Erythroblast (primary cell): ENCODE results near the gene FAM149A.
A peak's percentile ranks its signal among the peaks of the same experiment; 100 is the strongest.

Experiments
- DNase-seq, 2 experiments: peaks; one replicate each; lab custom pipeline; 2025; lab: John Stamatoyannopoulos, UW
- GATA1 ChIP-seq: IDR thresholded peaks from 2 replicates; pipeline ENCODE4 v1.6.1; 2011; ENCODE audit warnings: low read depth, mild to moderate bottlenecking, control low read depth, low read length, moderate library complexity
- POLR2A ChIP-seq: IDR thresholded peaks from 2 replicates; pipeline ENCODE4 v1.6.1; 2011; ENCODE audit warnings: mild to moderate bottlenecking, low read length

The FAM149A gene

GRCh38 chr4:186131935-186132334 lies 27.4 kb downstream of the FAM149A start:
- DNase-seq, result no peak
- TF ChIP-seq POLR2A (no peak), GATA1 (no peak)

DNA sequence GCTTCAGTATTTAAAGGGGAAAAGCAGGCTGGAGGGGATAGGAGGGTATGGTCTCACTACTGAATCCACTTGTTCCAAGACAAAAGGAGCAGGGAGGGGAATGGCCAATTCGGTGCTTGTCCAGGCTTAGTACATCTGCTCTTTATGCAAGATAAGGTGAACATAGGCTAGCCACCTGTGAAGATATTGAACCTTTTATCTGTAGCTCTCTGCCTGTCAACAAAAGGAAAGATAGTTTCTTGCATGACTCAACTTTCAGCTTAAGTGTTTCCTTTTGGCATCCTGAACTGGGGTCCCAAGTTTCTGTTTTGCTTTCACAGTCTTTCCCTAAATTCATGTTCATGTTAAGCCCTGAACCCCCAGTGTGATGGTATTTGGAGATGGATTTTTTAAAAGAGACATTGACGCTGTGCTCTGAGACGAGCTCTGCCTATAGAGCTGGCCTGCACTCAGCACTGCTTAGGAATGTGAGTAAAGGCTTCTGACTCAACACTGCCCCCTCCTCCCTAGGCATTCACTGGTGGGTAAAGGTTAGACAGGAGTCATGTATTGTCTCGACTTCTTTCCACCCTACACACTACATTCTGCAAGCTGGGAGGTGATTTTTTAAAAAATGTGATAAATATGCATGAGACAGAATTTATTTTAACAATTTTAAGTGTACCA lies 28.2 kb downstream of the FAM149A start:
- TF ChIP-seq POLR2A (no peak), GATA1 (no peak)
- no peak for DNase-seq

DNA sequence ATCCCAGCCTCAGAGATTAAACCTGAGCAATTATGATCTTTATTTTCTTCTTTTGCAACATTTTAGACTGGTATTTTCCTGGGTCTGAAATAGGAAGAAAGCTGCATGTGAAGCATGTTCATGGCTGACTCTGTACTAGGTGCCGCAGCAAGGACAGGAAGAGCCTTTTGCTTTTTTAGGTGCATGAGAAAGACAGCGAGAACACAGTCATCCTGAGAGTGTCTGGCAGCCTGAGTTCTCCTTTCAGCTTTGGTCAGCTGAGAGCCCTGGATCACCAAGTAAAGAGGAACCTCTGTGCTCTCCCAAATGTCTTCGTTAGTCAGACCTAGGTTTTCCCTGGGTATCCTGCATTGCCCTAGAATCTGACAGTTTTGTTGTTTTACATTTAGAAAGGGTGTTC lies 29.8 kb downstream of the FAM149A start:
- no peak for TF ChIP-seq POLR2A
- TF ChIP-seq GATA1, result no peak
- no peak for DNase-seq

- TF ChIP-seq GATA1 (no peak), POLR2A (no peak)
- no peak for DNase-seq
These were observed 30.4 kb downstream of the FAM149A start for GRCh38 chr4:186134861-186135260.

DNA sequence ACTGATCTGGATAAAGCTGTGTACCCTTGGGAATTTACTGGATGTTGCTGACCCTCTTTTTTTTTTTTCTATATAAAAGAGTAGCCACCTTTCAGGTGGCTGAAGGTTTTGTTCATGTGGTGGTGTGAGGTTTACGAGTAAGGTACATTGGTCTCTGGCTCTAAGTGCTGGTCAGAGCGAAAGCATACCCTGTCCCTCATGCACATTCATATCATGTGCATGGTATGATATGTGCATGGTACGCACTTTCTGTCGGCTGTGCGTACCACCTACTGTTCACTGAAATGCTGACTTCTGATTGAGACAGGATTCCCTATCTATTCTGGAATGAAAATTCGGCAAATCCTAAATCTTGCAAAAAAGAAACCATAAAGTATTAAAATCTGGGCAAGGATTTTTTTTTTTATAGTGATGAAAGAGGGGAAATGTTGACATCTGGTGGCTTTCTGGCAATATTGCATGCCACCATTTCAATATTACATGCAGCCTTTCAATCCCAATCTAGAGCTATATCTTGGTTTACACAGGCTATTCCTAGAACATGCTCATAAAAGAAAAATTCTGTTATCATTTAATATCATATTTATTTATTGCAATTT lies 32.8 kb downstream of the FAM149A start:
- peak in 1 of 2 experiments; percentile 5 for DNase-seq

DNA sequence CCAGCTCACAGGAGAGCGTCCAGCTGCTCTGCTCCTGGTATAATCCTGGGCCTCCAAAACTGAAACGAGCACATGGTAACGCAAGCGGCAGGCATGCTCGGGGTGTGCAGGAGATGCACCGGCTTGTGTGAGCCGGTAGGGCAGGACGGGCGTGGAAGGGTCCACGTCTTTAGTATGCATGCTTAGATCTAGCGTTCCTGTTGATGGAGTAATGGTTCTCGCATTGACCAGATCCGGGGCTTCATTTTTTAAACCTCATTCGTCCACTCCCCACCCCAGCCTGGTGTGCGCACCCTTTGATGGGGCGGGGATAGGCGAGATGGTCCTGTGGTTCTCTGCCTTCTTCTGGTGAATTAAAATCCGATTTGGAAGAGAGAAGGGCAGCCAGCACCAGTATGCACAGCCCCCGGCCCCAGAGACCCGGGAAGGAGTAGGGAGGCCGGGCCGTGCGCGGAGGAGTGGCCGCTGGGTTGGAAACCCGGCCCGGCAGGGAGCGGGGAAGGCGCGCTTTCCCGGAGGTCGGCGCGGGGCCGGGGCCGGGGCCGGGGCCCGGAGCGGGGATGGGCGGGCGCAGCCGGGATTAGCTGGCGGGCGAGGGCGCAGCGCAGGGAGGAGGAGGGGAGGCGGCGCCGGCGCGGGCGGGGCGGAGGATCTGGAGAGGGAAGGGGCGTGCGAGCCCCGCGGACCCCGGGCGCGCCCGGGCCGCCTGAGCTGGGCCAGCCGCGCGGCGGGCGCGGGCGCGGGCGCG lies 39.9 kb downstream of the FAM149A start:
- no peak for DNase-seq
- no peak for TF ChIP-seq GATA1
- TF ChIP-seq POLR2A, result no peak

More for the DNA sequence above, 32.8 kb downstream of the FAM149A start:
- no peak for TF ChIP-seq POLR2A
- no peak for TF ChIP-seq GATA1

GRCh38 chr4:186144946-186145569 lies 40.6 kb downstream of the FAM149A start:
- TF ChIP-seq POLR2A, result no peak
- no peak for TF ChIP-seq GATA1
- DNase-seq, result peak in 1 of 2 experiments; percentile 13

DNA sequence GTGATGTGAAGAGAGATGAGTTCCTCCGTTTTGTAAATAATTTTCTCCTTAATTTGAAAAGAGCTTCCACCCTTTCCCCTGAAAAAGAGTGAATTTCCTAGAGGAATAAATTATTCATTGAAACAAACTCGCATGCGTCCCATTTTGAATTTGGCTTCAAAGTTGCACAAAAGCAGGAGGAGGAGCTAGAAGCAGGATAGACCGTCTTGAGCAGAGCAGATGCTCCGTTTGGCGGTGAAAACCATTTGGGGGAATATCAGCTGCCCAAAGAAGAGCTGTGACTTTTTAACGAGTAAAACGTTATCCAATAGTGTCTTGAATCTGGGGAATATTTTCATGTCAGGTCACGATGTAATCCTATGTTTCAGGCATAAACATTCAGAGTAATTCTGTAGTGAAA lies 42.0 kb downstream of the FAM149A start:
- TF ChIP-seq GATA1, result no peak
- no peak for TF ChIP-seq POLR2A
- DNase-seq, result no peak

DNA sequence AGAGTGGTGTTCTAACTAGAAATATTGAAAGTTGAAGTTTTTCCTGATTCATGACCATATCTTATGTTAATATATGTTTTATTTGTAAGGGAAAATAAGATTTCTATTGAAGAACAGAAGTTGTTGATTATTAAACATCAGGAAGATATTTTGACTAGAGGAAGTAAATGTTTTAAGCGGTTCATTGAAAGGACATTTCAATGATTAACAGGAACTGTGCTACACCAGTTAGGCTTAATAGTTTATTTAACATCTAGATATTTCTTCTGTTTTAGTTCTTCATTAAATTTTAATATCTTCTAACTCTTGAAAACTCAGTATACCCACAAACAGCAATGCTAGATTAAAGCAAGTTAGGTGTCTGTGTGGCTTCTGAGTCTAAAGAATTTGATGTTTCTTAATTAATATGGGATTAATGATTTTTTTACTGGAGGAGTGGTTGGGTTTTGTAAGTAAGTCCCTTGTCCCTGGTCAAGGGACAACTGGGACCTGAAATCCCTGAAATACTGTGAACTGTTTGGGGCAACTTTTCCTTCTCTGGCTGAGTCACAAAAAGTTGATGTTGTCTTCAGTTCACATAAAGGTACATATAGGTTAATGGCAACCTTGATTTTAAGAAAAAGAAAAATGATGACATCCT lies 44.0 kb downstream of the FAM149A start:
- no peak for DNase-seq
- TF ChIP-seq GATA1 (no peak), POLR2A (no peak)

- no peak for TF ChIP-seq POLR2A
- TF ChIP-seq GATA1, result no peak
- peak in 1 of 2 experiments; percentile 30 for DNase-seq
These were observed 45.4 kb downstream of the FAM149A start for GRCh38 chr4:186149872-186150271.

- TF ChIP-seq GATA1 (no peak), POLR2A (no peak)
- no peak for DNase-seq
These were observed 46.4 kb downstream of the FAM149A start for GRCh38 chr4:186150926-186151325.

DNA sequence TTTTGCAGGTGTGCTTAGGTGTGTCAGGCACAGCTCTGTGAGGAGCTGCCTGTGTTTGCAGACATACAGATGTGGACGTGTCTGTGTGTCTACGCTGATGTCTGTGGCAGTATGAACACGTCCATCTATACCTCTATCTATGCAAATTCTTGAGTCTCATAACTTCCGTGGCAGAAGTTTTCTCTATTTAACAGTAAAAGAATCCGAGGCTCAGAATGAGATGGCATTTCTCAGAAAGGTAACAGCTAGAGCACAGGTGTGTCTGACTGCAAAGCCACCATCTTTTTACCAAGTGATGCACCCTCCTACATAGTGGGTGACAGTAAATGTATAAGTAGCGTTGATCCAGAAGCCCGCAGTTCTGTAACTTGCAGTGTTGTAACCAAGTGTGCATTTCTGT lies 47.0 kb downstream of the FAM149A start:
- TF ChIP-seq GATA1, result no peak
- TF ChIP-seq POLR2A, result no peak
- no peak for DNase-seq

- no peak for DNase-seq
- TF ChIP-seq POLR2A, result no peak
- no peak for TF ChIP-seq GATA1
These were observed 53.7 kb downstream of the FAM149A start for GRCh38 chr4:186158021-186158813.
